Measurements from ENCODE around the gene SLMAP.

- TF ChIP-seq EGR1 (IDR thresholded peaks at IDR 0.05) (no peak), CREB1 (IDR thresholded peaks at IDR 0.05; ENCODE audit: low read depth) (no peak)
These were observed 71.0 kb downstream of the SLMAP start for GRCh38 chr3:57826952-57827723.
